Activated CD4-positive, alpha-beta T cell treated with anti-CD3 and anti-CD28 coated beads, Interleukin-2, amount 50 U/mL, for 16 hours (primary cell): ENCODE results near the gene STX1A.
"Not testable (repeated sequence)": the region's sequence is repeated elsewhere in the genome, so short reads cannot be mapped to it uniquely, and the experiment has no call there.

Experiments used
- DNase-seq: peaks from one replicate; pipeline ENCODE4 v3.0.0-alpha.2; 2020

STX1A gene

DNA sequence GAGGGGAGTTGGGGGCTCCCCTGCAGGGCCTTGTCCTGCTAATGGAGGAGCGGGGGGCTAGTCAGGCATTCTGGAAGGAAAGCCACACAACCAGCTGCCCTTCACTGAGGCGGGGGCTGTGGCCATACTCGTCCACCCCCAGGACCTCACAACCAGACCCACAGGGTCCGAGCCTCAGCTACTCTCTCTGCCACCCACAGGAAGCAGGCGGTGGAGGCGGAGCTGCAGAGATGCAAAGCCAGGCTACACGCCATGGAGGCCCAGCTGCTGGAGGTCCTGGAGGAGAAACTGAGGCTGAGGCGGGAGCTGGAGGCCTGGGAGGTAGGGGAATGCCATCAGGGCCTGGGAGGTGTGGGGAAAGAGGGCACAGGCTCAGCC is 16.0 kb upstream of the STX1A start:
- DNase-seq, result no peak

DNA sequence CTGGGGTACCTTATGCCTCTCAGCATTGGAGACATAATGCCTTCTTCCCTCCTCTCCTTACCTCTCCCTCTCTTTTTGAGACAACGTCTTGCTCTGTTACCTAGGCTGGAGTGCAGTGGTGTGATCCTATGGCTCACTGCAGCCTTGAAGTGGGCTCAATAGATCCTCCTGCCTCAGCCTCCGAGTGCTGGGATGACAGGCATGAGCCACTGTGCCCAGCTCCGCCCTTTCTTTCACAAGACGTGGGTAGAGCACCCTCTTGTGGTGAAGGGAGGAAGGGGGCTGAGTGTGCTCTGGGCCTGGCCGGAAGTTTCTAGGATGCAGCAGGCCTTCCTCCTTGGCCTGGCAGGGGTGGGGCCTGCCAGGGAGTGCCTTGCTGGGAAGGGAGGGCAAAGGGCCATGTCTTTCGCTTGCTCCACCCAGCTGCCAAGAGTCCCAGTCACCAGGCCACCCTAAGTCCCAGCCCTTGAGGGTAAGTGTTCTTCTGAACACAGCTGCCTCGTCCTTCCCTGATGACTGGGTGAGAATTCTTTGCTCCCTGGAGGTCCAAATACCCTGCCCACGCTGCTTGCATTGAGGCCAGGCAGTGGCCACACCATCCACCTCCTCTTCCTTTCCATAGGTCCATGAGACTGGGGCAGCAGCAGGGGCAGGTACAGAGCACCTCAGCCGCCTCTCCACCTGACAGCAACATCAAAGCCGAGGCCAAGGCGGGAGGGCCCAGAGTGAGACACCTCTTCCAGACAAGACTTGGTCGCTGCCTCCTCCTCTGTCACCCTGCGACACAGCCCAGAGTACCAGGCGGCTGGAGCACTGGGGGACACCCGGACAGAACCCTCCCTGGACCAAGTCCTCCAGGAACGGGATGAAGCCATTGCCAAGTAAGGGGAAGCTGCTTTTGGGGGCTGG is 15.4 kb upstream of the STX1A start:
- DNase-seq, result peak; percentile 90

DNA sequence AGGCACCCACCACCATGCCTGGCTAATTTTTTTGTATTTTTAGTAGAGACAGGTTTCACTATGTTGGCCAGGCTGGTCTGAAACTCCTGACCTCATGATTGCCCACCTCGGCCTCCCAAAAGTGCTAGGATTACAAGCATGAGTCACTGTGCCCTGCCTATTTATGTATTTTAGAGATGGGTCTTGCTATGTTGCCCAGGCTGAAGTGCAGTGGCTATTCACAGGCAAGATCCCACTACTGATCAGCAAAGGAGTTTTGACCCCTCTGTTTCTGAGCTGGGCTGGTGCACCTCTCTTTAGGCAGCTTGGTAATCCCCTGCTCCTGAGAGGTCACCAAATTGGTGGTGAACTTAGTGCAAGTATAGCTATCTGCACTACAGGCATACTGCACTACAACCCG is 12.9 kb upstream of the STX1A start:
- DNase-seq, result no peak

DNA sequence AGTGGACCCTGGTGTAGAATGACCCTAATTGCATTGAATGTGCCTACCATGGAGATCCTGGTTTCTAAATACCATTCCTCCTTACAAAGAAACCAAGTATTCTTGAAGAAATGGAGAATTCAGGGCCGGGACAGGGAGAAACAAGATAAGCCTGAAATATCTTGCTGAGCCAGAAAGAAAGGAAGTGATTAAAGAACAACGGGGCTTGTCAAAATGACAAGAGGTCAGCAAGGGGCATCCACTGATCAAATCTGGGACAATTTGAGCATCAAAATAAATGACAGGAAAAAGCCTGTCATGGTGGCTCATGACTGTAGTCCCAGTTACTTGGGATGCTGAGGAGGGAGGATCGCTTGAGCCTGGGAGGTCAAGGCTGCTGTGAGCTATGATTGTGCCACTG is 11.0 kb upstream of the STX1A start:
- no peak for DNase-seq

DNA sequence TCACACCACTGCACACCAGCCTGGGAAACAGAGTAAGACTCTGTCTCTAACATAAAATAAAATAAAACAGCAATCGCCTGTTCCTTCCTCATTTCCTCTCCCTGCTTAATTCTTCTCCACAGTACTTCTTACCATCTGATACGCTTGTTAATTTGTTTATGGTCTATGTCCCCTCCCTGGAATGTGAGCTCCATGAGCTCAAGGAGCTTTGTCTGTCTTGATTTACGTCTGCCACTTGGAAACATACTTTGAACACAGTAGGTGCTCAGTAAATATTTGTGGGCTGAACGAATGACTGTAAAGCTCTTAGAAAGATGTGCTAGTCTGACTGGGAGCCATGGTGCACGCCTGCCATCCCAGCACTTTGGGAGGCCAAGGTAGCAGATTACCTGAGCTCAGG is 9.1 kb upstream of the STX1A start:
- no peak for DNase-seq

DNA sequence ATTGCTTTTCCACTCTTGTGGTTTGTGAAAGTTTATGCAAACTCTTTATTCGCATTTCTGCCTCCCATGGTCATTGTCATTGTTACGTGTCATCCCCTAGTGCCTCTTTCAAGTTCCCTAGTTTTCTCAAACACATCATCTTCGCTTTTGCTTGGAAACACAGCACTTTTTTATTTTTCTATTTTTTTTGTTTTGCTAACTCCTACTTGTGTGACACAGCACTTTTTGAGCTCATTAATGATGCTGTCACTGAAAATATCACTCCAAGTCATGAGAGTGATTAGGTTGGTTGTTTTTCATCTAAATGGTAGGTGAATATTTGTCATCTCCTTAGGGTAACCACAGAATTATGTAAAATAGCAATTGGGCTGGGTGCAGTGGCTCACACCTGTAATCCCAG is 8.5 kb upstream of the STX1A start:
- no peak for DNase-seq

DNA sequence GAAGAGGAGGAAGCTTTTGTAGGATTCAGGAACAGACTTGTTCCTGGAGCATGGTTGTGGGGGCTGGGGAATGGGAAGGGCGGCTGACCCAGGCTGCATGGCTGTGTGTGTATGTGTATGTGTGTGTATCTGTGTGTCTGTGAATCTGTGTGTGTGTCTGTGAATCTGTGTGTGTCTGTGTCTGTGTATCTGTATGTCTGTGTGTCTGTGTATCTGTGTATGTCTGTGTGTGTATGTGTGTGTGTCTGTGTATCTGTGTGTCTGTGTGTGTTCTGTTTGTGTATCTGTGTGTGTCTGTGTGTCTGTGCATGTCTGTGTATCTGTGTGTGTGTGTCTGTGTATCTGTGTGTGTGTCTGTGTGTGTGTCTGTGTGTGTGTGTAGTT is 6.6 kb upstream of the STX1A start:
- DNase-seq, result no peak

DNA sequence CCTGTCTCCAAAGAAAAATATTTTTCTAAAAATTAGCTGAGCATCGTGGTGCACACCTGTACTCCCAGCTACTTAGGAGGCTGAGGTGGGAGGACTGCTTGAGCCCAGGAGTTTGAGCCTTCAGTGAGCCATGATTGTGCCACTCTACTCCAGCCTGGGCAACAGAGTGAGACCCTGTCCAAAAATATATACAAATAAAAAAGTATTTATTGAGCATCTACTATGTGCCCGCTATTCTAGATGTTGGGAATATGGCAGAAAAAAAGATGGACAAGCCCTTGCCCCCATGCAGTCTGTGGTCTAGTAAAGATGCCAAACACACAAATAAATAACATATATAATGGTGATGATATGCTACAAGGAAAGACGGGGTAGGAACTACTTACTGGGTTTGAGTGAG is 4.3 kb upstream of the STX1A start:
- DNase-seq, result no peak

DNA sequence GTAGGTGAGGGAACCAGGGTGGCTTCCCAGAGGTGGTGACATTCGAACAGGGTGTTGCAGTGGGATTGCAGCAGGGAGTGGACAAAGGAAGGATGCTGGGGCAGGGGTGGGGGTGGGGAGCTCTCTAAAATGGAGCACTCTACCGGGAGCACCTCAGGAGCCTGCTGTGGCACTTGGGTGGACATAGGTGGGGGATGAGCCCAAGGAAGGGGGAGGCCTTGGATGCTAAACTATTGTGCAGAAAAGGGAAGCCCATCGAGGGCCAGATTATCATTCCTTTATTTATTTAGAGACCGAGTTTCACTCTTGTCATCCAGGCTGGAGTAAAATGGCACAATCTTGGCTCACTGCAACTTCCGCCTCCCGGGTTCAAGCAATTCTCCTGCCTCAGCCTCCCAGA is 3.3 kb upstream of the STX1A start:
- no peak for DNase-seq

DNA sequence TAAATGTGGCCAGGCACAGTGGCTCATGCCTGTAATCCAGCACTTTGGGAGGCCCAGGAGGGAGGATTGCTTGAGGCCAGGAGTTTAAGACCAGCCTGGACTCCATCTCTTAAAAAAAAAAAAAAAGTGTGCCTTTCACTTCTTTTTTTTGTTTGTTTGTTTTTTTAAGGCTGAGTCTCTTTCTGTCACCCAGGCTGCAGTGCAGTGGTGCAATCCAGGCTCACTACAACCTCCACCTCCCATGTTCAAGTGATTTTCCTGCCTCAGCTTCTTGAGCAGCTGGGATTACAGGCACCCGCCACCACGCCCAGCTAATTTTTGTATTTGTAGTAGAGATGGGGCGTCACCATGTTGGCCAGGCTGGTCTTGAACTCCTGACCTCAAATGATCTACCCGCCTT is 2.7 kb upstream of the STX1A start:
- DNase-seq, result not testable (repeated sequence)

DNA sequence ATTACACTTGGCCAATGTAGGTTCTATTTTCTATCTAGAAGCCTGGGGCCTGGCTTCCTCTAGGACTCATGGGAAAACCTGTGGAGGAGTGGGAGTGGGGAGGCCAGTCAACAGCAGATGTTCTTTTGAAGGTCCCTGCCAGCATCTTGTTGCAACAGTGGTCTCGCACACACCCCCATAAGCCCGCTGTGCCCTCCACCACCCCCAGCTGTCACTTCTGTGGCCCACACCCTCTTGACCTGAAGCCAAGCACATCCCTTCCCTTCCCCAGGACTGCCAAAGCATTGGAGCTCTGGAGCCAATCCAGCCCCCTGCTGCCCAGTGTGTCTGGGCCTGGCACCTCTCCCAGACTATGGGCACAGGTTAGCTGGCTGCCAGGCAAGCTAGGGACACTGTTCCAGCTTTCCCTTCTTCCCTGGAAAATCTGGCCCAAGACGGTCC is 1.9 kb upstream of the STX1A start:
- DNase-seq, result no peak

DNA sequence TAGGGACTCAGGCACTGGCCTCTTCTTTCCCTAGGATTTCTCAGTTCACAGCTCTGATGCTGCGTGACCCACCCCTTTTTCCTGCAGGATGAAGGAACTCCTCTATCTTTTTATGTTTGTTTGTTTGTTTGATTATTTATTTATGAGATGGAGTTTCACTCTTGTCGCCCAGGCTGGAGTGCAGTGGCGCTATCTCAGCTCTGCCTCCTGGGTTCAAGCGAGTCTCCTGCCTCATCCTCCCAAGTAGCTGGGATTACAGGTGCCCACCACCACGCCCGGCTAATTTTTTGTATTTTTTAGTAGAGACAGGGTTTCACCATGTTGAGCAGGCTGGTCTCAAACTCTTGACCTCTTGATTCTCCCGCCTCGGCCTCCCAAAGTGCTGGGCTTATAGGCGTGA is 974 bp upstream of the STX1A start:
- DNase-seq, result not testable (repeated sequence)

DNA sequence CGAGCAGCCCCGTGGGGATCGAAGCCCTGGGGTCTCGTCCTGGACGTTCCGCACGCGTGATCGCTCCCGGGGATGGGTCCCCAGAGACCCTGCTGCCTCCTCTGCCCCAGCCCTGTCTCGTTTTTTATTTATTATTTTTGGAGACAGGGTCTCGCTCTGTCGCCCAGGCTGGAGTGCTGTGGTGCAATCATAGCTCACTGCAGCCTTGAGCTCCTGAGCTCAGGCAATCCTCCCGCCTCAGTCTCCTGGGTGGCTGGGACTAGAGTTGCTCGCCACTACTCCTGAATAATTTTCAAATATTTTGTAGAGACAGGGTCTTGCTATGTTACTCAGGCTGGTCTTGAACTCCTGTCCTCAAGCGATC is 319 bp upstream of the STX1A start:
- no peak for DNase-seq

DNA sequence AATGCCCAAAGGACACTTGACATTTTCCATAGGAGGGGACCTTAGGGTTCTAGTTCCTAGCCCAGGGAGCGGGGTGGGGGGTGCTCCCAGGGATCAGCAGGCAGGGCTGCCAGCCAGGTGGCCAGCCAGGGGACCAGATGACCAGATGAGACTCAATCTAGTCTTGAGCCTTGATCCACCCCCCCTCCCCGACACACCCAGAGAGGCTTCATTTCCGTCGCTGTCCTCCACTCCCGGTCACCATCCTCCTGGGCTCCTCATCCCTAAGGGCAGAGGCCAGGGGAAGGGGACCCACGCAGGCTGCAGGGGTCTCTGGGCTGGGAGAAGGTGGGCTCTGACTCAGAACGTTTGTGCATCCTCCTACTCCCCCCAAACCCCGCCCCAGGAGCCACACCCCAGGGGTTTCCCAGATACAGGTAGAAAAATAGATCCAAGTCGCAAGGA is 1.0 kb downstream of the STX1A start:
- no peak for DNase-seq

DNA sequence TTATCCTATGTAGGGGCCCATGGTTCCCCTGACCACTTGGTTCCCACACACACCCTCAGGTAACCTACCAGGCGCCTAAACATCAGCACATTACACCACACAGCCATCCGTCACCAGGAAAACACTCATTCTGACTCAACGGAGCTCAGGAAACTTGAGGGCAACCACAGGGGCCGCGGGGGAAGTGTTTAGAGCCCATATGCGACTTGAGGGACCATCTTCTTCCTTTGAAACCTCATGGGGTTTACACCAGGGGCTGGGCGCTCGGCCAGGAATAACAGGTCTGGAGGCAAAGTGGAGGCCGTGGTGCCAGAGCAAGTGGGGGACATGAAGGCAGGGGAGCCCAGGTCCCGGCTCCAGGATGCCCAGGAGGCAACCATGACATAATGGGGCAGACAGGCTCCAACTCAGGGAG is 1.5 kb downstream of the STX1A start:
- peak; percentile 84 for DNase-seq

DNA sequence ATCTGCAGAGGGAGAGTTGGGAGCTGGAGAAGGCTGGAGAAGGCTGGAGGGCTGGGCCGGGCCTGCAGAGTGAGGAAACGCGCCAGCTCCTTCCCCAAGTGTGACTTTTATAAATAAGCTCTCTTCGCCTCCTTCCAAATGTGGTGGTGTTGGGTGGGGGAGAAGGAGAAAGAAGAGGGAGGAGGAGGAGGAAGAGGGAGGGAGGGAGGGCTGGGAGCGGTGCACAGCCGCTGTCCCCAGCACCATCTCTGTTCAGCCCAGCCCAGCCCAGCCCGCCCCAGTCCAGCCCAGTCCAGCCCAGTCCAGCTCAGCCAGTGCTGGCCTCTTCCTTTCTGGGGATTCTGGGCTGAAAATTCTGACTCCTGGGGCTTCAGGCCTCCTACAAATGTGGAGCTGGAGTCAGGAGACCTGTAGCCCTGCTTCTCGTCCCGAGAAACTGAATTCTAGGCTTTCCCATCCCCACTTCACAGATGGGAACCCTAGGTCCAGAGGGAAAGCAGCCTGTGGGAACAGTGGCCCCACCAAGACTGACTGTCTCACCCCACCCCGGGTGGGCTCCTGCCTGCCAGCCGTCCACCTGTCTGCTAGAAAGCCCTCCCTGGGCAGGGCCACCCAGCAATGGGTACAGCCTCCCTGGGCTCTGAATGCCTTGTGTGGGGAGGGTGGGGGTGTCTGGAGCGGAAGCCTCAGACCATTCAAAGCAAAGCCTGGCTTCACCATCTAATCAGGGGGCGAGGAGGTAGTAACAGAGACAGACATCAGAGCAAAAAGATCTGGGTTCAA is 2.3 kb downstream of the STX1A start:
- DNase-seq, result no peak

DNA sequence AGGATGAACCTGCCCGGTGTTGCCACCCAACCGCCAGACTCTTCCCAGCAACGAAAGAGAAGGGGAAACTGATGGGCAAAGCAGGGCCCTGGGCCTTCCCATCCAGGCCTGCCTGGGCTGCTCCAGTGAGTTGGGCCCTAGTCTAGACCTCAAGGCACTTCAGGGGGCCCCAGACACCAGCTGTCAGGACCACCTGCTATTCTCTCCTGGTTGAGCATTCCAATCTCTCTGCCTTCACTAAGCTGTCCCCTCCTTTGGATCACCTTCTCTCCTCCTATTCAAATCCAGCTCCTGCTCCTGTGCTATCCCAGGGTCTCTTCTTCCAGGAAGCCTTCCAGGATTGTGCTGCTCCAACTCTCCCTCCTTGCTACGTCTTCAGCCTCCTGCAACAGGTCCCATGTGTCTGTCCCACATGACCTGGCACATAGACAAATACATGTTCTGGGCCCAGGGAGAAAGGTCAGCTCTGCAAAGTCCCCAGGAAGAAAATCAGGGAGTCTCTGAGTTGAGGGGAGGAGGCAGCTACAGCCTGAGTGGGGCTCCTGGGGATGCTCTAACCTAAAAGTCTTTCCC is 3.1 kb downstream of the STX1A start:
- DNase-seq, result no peak

DNA sequence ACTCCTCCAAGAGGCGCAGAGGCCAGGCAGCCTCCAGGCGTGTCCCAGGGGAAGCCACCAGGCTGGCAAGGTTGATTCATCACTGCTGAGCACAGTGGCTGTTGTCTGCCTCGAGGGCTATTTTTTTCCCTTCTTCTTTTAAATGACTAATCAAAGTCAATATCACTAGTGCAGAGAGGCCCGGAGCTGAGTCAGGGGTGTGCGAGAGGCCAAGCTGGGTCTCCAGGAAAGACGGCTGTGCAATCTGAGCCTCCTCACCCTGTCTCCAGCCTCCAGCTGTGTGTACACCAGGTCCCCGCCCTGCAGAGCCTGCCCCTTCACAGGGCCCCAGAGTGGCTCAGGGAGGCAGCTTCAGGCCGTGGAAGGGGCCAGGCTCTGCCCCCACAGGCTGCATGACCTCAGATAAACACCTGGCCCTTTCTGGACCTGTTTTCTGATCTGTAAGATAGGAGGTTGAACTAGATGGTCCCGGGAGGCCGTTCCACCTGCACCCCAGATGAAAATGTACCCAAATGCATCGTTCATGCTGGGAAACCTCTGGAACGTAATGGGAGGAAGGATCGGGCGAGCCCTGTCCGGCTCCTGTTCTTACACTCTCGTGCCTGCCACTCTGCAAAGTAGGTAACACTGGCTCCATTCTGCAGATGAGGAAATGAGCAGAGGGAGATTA is 3.7 kb downstream of the STX1A start:
- DNase-seq, result peak; percentile 83

DNA sequence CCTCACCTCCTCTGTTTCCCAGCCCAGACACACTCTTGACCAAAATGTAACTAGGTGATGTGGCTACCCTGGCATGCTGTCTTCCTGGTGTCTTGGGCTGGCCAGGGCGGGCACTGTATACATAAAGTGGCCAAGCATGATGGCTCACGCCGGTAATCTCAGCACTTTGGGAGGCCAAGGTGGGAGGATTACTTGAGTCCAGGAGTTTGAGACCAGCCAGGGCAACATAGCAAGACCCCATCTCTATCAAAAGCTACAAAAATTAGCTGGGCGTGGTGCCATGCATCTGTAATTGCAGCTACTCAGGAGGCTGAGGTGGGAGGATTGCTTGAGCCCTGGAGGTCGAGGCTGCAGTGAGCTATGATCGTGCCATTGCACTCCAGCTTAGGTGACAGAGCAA is 6.2 kb downstream of the STX1A start:
- not testable (repeated sequence) for DNase-seq

DNA sequence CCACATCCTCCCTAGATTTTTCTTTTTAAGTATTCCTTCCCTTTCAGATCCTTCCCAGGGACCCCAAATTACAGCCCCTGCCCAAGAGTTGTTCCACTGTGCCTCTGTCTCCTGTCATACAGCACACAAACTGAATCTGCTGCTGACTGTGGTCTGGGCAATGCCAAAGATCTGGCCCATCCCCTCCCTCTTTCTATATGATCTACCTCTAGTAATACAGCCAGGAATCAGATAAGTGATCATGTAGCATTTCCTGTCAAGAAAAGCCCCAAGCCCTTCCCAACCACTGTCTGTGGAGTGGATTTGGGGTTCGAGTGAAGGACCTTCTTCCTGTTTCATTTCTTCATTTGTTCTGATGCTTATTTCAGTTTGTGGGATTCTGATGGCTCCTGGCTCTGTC is 6.7 kb downstream of the STX1A start:
- DNase-seq, result no peak

DNA sequence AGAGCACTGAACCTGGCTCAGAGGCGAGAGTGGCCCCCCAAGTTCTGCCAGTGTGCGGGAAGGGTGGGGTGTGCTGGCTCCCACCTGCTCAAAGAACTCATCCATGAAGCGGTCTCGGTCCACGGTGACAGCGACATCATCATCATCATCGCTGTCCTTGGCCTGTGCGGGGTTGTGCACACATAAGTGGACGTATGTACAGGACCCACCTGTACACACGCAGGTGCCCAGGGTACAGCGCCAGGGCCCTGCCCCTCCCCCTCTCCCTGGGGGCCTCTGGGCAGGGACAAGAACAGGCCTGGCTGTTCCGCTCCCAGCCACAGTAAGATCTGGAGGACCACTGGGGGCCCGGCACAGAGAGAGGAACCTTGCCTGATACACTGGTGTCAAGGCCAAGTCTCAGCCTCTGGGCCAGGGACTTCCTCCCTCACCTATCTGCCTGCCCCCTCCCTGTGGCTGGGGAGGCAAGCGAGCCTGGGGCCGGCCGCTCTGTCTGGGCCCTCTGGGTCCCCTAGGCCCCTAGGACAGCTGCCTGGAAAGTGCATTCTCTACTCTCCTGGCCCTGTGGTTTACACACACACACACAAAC is 10.4 kb downstream of the STX1A start:
- no peak for DNase-seq

DNA sequence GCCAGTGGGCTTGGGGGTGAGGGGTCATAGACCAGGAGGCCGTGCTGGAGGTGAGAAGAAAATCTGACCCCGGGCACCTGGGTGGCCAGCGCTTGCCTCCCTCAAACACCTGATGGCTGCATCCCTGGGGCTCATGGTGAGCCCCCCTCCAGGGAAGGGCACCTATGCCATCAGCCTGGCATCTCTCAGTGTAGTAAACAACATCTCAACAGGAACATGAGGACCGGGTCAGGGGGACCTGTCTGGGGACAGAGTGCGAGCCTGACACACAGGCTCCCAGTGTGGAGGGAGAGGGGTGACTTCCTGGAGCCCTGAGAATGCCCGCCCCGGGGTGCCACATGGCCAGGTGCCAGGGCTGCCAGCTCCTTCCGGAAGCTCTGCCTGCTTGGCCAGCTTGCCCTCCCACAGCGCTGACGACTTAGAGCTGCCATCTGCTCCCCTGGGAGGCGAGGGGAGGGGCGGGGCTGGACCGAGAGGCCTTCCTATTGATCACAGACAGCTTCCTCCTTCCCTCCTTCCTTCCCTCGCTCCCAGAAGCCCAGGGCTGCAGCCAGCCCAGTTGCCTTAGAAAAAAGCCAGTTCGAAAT is 12.3 kb downstream of the STX1A start:
- DNase-seq, result no peak
